ENCODE measurements around the gene GAGE12J.
"Not testable (repeated sequence)": the region's sequence is repeated elsewhere in the genome, so short reads cannot be mapped to it uniquely, and the experiment has no call there.

The GAGE12J gene

GRCh38 chrX:49321737-49322136, at the start of gene GAGE12J:
Gene GAGE12J (plus strand): TSS chrX:49322037. CDS start chrX:49323194, 1,157 bp downstream.
- not testable (repeated sequence) for DNase-seq

GRCh38 chrX:49272421-49272820, 49.4 kb upstream of the GAGE12J start:
- peak; percentile 13 for DNase-seq

GRCh38 chrX:49273181-49273727, 48.6 kb upstream of the GAGE12J start:
- DNase-seq = no peak

- no peak for DNase-seq
Observed at GRCh38 chrX:49276207-49276606, 45.6 kb upstream of the GAGE12J start.

- no peak for DNase-seq
Observed at GRCh38 chrX:49276671-49277534, 44.9 kb upstream of the GAGE12J start.

GRCh38 chrX:49277535-49277830, 44.4 kb upstream of the GAGE12J start:
- no peak for DNase-seq

- DNase-seq = no peak
Observed at GRCh38 chrX:49278081-49278480, 43.8 kb upstream of the GAGE12J start.

GRCh38 chrX:49282647-49283011, 39.2 kb upstream of the GAGE12J start:
- no peak for DNase-seq

- no peak for DNase-seq
Observed at GRCh38 chrX:49284212-49284611, 37.6 kb upstream of the GAGE12J start.

- no peak for DNase-seq
Observed at GRCh38 chrX:49286136-49286535, 35.7 kb upstream of the GAGE12J start.

GRCh38 chrX:49286581-49286980, 35.3 kb upstream of the GAGE12J start:
- no peak for DNase-seq

- DNase-seq = no peak
Observed at GRCh38 chrX:49287665-49288064, 34.2 kb upstream of the GAGE12J start.

- DNase-seq = no peak
Observed at GRCh38 chrX:49290215-49290614, 31.6 kb upstream of the GAGE12J start.

- DNase-seq = peak; percentile 69
Observed at GRCh38 chrX:49291615-49292337, 30.1 kb upstream of the GAGE12J start.

- no peak for DNase-seq
Observed at GRCh38 chrX:49292400-49293362, 29.2 kb upstream of the GAGE12J start.

GRCh38 chrX:49299293-49299692, 22.5 kb upstream of the GAGE12J start:
- not testable (repeated sequence) for DNase-seq

GRCh38 chrX:49300703-49301102, 21.1 kb upstream of the GAGE12J start:
- no peak for DNase-seq

- no peak for DNase-seq
Observed at GRCh38 chrX:49303346-49303745, 18.5 kb upstream of the GAGE12J start, which contains the start of gene GAGE10. Gene GAGE10 (plus strand): TSS chrX:49303646. CDS start chrX:49304860, 1,214 bp downstream.

- not testable (repeated sequence) for DNase-seq
Observed at GRCh38 chrX:49307775-49308174, 14.1 kb upstream of the GAGE12J start.

GRCh38 chrX:49308604-49309269, 13.1 kb upstream of the GAGE12J start:
- no peak for DNase-seq

GRCh38 chrX:49309401-49309981, 12.3 kb upstream of the GAGE12J start:
- DNase-seq = no peak

GRCh38 chrX:49310371-49310770, 11.5 kb upstream of the GAGE12J start:
- no peak for DNase-seq
